ENCODE results near the gene KRTAP10-8.
"Not testable (repeated sequence)": the region's sequence is repeated elsewhere in the genome, so short reads cannot be mapped to it uniquely, and the experiment has no call there.

KRTAP10-8 gene

DNA sequence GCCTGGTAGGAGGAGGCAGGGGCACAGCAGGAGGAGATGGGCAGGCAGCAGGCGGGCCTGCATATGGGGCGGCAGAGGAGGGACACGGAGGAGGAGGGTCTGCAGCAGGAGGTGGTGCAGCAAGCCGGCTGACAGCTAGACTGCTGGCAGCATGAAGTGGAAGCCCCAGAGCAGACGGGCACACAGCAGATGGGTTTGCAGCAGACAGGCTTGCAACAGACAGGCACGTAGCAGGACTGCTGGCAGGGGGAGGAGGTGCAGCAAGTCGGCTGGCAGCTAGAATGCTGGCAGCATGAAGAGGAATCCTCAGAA lies 32.1 kb upstream of the KRTAP10-8 start:
- peak; percentile 43 for DNase-seq

DNA sequence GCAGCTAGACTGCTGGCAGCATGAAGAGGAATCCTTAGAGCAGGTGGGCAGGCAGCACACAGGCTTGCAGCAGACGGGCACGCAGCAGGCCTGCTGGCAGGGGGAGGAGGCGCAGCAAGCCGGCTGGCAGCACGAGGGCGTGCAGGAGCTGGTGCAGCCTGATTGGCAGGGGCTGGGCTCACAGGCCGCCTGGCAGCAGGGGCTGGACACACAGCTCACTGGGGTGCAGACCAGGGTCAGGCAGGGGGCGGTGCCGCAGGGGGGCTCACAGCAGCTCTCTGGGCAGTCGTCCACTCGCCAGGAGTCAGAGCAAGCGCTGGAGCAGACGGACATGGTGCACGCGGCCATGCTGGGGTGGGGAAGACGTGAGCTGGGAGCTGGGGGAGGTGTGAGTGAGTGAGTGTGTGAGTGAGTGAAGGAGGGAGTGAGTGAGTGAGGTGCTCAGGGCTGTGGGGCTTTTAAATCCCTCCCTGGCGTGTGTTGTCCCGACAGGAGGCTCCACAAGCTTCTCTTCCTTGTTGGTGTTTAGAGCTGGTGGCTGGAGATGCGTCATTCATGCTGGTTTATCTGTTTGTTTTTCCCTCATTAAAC lies 31.6 kb upstream of the KRTAP10-8 start, which contains the start of gene KRTAP10-5:
KRTAP10-5 (minus strand) TSS at position 374 of the 591 bp plus-strand sequence; CDS start at position 348, 26 bp downstream.
- peak; percentile 37 for DNase-seq

DNA sequence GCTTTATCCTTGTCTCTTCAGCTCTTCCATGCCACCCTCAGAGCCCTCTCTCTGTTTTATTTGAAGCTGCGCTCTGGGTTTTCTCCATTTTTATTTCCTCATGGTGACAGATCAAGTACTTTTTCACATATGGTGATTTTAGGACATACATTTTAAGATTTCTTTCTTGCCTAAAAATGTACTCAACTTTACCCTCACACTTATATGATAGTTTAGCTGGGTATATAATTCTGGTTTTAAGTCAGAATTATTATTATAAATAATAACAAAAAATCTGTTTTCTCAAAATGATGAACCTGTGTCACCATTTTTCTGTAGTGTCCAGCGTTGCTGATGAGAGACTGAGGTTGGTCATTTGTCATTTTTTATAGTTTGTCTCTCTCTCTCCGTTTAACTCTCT lies 30.7 kb upstream of the KRTAP10-8 start:
- no peak for DNase-seq

DNA sequence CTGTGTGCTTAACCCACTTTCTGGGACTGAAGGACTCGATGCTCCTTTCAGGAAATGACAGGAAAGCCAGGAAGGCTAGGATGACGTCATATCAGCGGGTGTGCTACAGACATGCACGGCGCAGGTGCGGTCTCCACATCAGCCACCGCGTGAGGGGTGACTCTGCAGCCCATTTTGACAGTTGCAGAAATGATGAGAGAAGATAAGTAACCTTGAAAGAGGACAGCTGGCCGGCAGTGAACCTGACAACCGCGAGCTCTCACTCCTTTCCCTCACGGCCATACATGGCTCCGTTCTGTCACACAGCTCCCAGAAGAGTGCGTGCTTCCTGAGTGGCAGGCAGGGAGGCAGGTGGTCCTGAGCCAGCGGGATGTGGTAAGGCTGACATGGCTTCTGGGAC lies 29.8 kb upstream of the KRTAP10-8 start:
- DNase-seq = no peak

DNA sequence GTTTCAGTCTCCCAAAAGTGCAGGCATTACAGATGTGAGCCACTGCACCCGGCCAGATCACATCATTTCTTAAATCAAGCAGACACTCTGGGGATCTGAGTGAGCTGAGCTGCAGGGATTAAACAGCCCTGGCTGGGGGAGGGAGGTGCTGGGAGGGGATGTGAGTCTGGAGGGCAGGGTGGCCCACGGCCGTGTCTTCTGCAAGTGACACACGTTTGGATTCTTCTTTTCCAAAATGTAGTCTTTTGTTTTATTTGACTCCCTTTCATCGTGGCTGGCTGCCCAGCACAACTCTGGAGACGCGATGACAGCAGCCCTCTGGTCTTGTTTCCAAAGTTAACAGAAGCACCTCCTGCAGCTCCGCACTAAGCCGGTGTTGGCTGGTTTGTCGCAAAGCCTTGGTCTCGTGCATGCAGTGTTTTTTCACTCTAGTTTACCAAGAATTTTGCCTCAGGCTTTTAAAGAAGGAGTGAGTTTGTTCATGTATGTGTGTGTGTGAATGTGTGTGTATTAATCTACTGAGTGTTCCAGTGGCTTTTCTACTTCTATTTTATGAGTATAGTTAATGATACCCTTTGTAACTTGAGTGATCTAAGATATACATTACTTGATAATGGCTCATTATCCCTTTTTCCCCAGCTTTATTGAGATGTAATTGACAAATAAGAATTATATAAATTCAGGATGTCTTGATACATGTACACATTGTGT lies 28.6 kb upstream of the KRTAP10-8 start:
- DNase-seq = no peak

DNA sequence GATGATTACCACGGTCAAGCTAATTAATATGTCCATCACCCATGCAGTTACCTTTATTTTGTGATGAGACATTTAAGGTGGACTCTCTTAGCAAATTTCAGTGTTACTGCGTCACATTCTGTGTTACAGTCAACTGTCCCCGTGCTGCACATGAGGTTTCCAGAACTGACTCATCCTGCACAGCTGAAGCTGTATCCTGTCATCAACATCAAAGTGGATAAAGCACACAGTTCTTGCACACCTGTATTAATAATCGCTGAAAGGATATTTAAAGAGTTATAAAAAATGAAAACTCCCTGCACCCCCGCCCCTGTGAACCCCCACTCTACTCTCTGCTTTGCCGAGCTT lies 28.1 kb upstream of the KRTAP10-8 start:
- DNase-seq = no peak

DNA sequence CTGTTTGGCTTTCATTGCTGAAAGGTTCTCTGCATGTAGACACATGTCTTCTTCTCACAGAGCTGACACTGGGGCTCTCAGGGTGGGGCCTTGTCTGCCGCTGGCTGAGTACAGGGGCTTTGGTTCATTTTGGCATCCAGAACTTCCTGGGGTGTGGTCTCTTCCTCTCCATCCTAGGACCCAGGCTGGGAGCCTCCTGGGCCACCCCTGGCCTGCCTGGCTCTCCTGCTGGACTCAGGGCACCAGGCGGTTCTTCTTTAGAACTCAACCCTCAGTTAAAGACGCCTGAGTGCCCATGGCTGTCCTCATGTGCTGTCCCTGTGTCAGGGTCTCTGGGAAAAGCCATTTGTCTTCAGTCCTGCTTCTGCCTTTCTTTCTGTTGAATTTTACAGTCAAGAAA lies 26.0 kb upstream of the KRTAP10-8 start:
- no peak for DNase-seq

DNA sequence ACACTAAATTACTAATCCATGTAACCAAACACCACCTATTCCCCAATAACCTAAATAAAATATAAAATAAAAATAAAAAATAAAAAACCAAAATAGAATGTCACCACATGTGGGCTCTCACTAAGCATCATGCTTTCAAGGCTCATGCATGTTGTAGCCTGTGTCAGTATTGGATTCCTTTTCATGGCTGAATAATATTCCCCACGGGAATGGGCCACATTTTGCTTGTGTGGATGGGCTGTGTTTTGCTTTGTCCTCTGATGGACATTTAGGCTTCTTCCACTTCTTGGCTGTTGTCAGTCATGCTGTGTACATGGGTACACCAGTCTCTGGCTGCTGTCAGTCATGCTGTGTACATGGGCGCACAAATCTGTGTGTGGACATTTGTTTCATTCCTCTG lies 22.8 kb upstream of the KRTAP10-8 start:
- DNase-seq = no peak

DNA sequence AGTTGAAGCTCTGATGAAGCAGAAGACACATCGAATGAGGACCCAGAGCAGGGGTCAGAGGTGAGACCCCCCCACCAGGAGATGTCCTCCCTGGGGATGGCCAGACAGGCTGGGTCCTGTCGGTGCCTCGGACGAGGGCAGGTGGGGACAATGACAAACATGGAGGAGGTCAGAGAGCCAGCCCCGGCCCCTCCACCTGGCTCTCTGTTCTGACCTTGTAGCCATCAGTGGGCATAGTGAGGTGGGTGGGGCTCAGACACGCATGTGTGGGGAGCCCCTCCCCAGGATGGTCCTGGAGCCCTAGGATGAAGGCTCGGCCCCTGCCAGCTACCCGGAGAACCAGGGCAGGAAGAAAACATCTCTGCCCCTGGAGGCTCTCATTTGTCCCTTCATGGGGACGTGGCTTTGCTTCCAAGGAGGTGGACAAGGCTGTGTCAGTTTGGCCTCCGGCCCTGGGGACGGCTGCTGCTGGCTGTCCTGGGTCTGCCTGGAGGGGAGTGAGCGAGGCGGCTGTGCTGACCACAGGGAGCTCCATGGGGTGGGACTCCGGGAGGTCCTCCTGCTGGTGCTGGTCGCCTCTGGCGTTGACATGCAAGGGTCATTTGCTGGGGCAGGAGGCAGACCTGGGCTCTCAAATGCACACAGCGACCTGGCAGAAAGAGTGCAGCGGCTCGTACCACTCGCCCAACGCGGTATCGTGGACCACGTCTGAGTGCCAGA lies 22.1 kb upstream of the KRTAP10-8 start:
- DNase-seq = peak; percentile 53

DNA sequence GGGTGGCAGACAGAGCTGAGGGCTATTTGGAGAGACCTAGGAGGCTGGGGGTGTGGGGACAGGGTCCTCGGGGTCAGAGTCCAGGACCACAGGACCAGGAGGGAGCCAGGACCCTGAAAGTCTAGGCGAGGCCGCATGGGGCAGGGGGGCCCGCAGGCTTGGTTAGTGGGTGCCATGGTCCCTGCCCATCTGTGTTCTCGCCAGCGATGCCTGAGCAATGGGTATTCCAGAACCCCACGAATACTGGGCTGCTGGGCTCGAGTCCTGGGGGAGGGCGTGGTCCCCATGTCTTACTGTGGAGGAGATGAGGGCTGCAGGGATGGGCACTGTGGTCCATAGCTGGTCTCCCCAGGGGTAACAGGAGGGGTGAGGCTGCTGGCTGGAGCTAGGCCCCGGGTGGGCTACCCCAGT lies 21.6 kb upstream of the KRTAP10-8 start:
- no peak for DNase-seq

DNA sequence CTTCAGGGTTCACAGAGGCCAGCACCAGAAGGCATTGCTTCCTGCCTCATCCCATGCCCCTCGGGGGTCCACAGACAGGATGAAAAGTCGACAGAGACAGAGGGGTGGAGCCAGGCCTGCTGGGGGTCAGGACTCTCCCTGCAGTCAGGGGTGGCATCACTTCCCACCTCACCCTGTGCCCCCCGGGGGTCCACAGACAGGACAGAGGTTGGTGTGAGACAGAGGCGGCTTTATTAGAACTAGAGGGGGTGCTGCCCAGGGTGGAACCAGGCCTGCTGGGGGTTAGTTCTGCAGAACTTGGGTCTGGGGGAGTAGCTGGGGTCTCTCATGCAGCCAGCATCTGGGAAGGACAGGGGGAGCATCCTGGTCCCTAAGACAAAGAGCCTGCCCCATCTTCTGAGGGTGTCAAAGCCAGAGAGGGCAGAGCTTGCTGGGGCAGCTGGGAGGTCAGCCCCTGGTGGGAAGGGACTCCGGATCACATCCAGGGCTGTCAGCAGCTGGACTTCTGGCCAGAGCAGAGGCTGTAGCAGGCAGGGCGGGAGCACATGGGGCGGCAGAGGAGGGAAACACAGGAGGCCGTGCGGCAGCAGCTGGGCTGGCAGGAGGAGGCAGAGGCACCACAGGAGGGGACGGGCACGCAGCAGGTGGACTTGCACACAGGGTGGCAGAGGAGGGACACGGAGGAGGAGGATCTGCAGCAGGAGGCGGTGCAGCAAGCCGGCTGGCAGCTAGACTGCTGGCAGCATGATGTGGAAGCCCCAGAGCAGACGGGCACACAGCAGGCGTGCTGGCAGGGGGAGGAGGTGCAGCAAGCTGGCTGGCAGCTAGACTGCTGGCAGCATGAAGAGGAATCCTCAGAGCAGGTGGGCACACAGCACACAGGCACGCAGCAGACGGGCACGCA lies 20.7 kb upstream of the KRTAP10-8 start:
- DNase-seq = not testable (repeated sequence)

DNA sequence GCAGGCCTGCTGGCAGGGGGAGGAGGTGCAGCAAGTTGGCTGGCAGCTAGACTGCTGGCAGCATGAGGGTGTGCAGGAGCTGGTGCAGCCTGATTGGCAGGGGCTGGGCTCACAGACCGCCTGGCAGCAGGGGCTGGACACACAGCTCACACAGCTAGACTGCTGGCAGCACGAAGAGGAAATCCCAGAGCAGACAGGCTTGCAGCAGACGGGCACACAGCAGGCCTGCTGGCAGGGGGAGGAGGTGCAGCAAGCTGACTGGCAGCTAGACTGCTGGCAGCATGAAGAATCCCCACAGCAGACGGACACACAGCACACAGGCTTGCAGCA lies 20.1 kb upstream of the KRTAP10-8 start:
- not testable (repeated sequence) for DNase-seq

DNA sequence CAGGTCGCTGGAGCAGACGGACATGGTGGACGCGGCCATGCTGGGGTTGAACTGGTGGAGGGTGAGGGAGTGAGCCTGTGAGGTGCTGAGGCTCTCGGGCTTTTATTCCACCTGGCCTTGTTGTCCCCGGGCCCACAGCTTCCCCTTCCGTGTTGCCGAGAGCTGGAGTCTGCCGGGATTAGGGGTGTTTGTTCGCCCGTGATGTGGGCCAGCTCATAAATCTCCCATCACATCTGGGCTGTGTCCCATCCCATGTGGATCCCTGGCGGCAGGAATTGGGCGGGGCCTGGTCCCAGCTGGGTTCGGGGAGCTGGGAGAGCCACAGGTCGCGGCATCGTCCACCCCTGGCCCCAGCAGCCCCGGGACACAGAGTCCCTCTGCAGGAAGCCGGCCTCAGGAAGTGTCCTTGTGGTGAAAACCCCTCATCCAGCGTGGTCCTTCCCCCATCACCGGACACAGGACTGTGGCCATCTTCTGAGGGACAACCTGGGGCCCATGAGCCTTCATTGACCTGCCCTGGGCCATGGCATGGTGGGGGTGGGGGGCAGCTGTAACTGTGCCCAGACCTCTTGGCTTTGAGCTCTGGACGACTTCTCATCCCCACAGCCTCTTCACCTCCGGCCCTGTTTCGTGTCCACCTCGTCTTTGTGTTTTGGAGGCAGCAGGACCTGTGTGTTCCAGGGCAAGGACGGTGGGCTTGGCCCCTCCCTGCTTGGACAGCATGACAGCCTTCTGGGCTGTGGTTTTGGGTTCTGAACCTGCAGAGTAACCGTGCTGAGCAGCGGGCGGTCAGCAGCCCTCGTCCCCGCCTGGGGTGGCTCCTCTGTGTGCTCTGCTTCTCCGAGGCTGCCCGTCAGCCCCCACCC lies 19.2 kb upstream of the KRTAP10-8 start, which contains the start of gene KRTAP10-6:
KRTAP10-6 (minus strand) TSS at position 60 of the 866 bp plus-strand sequence; CDS start at position 39, 21 bp downstream.
- no peak for DNase-seq

DNA sequence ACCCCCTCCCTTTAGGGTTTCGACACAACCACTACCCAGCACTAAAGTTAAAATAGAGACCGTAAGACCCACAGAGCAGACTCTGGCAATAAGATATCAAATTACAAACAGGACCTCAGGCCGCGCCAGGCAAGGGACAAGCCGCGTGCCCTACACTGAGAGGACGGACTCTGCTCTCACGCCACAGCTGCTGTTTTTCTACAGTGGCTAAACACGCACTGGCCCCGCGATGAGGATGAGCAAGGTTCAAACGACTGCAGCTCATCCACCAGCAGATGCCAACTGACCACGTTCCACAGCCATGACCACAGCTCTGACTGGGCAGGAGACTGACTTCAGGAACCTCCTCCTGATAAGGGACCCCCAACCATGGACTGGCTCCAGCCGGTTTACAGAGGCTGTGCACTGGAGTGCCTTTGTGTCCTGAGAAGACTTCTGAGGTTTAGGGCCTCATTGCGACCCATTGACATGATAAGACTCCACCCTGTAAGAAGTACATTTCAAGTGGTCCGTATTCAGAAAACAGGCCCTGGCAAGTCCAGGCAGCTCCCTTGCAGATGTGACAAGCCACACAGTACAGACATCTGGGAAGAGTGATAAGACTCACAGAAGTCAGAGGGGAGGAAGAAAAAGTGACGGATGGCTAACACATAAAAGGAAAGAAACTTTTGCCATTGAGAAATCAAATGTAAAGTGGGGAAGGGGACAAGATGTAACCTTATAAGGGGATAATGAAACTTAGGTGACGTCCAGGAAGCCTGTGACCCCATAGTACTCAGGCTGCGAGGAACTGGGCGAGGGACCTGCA lies 18.1 kb upstream of the KRTAP10-8 start:
- DNase-seq = no peak

DNA sequence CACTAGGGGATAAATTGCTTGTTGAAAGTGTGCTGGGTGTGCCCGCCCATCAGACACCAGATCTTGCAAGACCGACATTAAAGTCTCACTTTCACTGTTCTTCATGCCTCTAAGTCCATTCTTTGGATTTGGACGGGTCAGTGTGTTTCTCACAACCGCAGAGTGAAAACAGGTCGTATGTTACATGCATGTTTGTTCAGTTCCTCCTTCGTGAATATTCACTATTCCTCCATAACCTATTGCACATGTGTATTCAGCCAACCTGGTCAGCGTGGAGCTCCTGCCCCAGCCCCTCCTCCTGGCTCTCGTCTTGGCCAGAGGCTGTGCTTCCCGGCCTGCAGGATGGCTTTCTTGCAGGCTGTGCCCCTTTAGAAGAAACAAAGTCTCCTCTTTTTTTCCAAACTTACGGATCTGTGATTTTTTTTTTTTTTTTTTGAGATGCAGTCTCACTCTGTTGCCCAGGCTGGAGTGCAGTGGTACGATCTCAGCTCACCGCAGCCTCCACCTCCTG lies 17.4 kb upstream of the KRTAP10-8 start:
- no peak for DNase-seq

DNA sequence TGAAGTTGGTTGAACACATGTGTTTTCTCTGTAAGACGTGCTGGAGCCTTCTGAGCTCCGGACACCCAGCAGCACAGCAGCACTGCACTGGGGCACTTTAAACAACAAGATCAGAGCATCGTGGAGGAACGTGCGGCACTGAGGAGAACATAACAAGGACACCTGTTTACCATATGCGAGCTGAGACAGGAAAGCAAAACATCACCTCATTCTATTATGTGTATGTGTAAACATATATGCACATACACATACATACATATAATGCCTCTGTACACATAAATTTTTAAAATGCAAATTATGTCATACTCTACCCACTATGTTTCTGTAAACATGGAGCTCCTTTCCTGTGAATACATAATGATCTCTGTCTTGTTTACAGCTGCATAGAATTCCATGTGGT lies 16.4 kb upstream of the KRTAP10-8 start:
- DNase-seq = no peak

DNA sequence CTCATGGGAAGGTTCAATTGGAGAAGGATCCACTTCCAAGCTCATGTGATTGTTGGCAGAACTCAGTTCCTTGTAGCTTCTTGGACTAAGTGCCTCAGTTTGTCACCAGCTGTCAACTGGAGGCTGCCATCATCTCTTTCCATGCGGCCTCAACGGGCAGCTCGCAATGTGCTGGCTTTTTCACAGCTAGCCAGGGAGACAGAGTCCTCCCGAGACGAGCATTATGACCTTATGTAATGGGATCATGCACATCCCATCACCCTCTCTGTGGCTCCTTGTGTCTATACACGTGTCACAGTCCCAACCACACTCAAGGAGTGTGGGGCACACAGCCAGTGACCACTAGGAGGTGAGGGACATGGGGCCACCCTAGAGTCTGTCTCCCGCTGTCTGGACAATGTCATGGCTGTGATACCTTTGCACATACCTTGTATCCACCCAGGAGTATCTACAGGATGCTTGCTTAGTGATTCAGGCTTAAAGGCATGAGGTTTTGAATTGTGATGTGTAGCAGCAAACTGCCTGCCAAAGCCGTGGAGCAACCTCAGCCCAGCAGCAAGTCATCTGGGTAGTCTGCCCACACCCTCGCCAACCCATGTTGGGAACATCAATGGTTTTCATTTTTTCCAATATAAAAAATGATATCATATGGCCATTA lies 15.7 kb upstream of the KRTAP10-8 start:
- peak; percentile 61 for DNase-seq

DNA sequence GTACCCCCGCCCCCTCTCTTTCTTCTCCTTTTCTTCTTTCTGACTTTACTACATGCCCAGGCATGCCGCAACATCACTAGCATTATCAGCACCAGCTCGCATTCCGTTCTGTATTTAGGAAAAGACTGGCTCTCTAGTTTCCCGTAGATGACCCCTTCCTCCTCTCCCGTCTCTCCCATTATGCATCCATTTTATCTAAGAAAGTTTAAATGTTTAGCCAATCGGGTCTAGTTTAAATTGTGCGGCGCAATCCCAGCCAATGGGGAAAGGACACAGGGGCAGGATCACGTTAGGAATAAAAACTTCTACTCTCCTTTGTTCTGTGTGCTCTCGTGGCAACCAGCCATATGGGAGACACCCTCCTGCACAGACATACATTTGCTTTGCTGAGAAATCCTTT lies 13.8 kb upstream of the KRTAP10-8 start:
- no peak for DNase-seq

DNA sequence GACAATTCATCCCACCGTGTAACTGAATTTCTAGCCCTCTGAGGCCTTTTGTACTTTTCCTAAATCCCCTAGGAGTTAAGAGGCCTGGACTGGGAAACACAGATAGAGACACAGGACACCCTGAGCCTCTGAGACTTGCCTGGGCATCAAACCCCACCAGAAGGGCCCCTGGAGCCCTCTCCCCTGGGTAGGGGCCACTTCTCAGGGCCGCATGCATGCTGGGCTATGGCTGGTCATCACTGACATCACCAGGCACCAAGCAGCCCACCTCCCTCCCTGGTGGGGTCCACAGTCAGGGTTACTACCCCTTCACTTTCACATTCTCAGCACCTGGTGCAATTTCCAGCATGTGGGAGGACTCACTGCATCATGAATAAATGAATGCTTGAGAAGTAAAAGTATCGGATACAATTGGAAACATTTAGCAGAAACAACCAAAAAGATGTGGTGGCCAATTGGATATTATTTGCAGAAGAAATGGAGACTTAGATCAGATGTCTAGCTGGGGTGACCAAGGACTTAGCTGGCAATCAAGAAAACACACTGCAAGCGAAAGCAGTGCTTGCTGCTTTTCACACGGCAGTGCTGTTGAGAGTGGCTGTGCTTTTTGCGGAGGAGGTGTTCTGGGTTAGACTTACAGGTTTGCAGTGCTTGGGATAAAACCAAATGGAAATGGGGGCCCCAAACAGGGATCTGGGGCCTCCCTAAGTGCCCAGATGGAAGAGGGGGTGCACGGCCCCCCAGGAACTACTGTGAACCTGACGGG lies 12.4 kb upstream of the KRTAP10-8 start:
- no peak for DNase-seq

Measured in islet precursor cell (in vitro differentiated cells).